Ureter (tissue), 1 donor: ENCODE measurements around the gene GCNT4. TPM values are rescaled to one million over a fixed set of nuclear protein-coding genes. Genes with fewer than 3 reads are reported as not detected.

Source experiments
- DNase-seq: peaks from one replicate; pipeline ENCODE4 v3.0.0-alpha.2; 2020; ENCODE audit warnings: low spot score
- total RNA-seq: library from RNA; stranded (reverse); gene quantifications from one replicate; pipeline ENCODE4 v1.2.4, GENCODE V29; 2023
- donor health status: DM: yes; HTN: yes; CAD: no.

GCNT4 gene
- total RNA-seq, 1 donor from 2014 or later, result 17.8 TPM

DNA sequence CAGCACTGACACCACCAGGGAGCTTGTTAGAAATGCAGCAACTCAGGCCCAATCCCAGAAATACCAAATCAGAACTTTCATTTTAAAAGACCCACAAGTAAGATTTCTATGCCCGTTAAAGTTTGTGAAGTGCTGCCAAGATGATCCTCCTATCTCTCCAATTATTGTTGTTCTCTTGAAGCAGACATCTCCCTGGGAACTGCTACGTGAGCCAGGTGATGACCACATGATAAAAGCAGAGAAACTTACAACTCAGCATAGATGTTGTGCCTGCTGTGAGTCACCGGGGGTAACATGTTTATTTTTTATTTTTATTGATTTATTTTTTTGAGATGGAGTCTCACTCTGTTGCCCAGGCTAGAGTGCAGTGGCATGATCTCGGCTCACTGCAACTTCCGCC is 34.4 kb downstream of the GCNT4 start:
- no peak for DNase-seq

- DNase-seq, result no peak
Measured at GRCh38 chr5:75016896-75017295, 35.5 kb downstream of the GCNT4 start.

DNA sequence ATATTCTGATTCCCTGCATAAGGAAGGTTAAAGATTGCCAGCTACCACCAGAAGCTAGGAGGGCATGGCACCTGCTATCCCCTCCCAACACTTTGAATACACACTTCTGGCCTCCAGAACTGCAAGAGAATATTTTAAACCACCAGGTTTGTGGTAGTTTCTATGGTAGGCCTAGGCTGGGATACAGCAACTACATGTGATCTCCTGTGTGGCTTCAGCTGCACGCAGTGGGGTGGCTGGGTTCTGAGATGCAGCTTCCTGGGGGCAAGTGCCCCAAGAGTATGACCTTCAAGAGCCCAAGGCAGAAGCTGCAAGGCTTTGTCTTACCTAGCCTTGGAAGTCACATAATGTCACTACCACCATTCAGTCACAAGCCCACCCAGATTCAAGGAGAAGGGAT is 39.6 kb downstream of the GCNT4 start:
- DNase-seq, result no peak

DNA sequence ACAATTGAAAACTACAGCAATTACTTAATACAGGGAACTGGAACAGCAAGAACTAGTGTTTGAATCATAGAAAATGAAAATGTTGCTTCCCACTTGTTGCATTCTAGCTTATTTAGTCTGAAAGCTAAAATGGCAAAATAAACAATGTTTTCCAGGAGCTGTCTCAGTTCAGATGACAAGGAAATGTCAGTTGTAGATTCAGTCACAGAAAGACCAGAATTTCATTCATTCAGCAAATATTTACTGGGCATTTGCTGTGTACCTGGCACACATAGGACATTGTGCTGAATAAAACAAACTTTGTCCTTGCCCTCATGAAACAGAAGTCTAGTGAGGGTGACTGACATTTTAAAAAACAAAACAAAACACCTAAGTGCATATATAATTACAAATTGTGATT is 41.5 kb downstream of the GCNT4 start:
- DNase-seq, result no peak

DNA sequence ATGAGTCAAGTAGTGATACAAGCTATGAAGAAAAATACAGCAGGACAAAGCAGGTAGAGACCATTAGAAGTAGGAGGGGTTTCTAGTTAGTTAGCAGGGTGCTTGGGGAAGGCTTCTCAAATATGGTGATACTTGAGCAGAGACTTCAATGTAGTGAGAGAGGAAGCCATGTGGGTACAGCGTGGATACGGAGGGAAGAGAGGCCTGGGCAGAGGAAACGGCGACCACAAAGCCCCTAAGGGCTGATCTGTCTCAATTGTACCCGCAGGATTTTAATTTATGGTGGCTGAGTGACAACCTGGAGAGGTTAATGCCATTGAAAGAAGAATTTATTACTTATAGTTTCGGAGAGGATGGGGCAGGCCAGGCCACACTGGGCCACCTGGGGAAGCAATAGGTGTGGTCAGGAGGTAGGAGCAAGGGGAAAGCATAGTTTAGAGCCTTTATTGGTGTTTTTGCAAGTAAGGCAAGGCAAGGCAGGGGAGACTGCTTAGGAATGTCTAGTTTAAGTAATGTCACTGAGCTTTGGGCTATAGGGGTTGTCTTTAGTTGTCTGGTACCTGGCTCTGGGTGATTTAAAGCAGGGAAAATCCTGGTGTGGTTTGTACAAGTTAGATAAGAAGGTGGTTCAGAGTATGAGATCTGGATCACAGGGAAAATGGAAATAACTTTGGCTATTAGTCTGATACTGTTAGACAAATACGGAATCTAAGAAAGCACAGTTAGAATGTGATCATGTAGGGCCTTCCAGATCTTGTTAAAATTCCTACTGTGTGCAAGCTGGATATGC is 42.6 kb downstream of the GCNT4 start:
- no peak for DNase-seq

DNA sequence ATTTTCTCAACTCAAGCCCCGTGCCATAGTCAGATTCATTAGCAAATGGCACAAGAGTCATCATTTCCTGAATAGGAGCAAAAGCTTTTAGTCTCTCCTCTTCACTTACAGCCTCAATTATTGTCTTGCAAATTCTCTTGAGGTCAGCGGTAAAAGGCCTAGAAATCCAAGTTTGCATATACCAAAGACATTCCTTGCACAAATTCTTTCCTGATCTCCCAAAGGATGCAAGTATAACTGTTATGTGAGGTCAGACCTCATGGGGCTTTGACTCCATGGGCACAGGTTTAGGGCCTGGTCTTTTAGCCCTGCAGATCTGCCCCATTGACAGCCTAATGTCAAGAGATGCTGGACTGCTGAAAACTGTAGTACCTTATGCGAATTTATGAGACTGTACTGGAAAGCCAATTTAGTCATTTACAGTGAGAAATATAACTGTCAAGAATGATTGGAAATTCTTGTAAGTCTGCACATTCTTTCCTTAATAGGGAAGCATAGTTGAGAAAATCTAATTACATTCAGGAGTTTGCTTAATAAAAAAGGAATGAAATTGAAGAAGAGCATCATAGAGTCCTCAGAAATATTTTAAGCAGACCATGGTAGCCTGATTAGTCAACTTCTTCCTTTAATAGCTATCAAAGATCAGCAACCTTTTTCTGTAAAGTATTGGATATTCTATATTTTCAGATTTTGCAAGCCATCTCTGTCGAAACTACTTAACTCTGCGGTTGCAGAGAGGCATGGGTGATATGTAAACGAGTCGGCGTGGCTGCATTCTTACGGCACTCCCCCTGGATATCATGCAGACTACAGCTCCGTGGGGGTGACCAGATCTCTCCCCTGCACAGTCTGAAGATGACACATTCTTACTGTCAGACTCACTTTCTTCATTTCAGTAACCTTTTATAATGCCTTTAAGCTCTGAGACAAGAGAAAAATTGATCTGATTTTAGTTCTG is 45.2 kb downstream of the GCNT4 start:
- DNase-seq, result no peak

DNA sequence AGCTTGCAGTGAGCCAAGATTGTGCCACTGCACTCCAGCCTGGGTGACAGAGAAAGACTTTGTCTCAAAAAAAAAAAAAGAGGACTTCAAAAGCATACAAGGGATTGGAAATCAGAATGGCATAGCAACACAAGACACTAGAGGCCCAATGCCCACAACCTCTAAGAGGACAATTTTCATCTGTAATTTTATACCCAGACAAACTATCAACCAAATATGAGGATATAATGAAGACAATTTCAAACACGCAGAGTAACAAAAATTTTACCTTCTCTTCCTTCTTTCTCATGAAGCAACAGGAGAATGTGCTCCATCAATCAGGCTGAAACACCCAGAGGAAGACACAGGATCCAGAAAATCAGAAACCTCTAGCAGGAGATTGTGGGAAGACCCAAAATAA is 46.8 kb downstream of the GCNT4 start:
- DNase-seq, result no peak

Other genes with a start within 250 kb of the GCNT4 start
- 15.2 TPM for gene FAM169A, start 186.2 kb downstream of the GCNT4 start, total RNA-seq
- gene ANKRD31, start 184.3 kb upstream of the GCNT4 start, total RNA-seq, result 1.0 TPM